Measurements from ENCODE around the gene ZBED6. TPM values are rescaled to one million over a fixed set of nuclear protein-coding genes. Genes with fewer than 3 reads are reported as not detected.

ZBED6 gene
- total and polyA plus RNA-seq, 10 of the 15 experiments (the other 5 are each of a cell fraction or from before 2014, with no cell fraction given) = 0.13 to 15.9 (median 4.8) TPM

DNA sequence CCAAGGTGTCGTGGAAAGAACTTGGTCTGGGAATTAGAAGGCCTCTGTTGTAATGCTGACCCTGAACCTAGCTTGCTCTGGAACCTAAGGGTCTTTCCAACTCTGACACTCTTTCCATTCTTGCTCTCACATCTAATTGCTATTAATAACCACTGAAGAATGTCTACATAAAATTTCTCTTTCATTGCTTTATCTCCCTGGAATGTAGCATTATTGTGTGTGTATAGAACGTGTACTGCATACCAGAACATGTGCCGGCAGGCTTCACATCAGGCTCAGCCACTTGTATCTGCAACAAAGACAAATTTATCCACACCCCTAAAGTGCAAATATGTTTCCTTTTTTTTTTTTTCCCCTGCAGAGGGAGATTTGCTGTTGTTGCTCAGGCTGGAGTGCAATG is 44.4 kb upstream of the ZBED6 start:
- Histone ChIP-seq H3K79me2 (ENCODE audit: control insufficient read depth, insufficient read depth, low read length) (no peaks in the 10 kb centered on the region), H3K4me2 (ENCODE audit: control insufficient read depth, insufficient read depth) (no peak overlapping the region), H4K20me1 (ENCODE audit: control insufficient read depth, insufficient read depth) (no peaks in the 10 kb centered on the region), H3K27ac (ENCODE audit: control insufficient read depth, insufficient read depth) (no peak overlapping the region), H2AFZ (ENCODE audit: control insufficient read depth, low read depth, low read length) (no peak overlapping the region), H3K27me3 (replicated peaks in 1 of 2; ENCODE audit: control insufficient read depth in 2 of 2, insufficient read depth in 2 of 2, low read length in 1 of 2) (no peaks in the 10 kb centered on the region), H3K9ac (ENCODE audit: control insufficient read depth, insufficient read depth, low read length) (no peak overlapping the region), H3K36me3 (ENCODE audit: control insufficient read depth in 2 of 2, insufficient read depth in 2 of 2, low read length in 1 of 2) (no peaks in the 10 kb centered on the region), H3K9me3 (replicated peaks; ENCODE audit: control insufficient read depth, insufficient read depth, low read length) (no peaks in the 10 kb centered on the region), H3K4me3 (no peak overlapping the region), H3K4me1 (ENCODE audit: control insufficient read depth, insufficient read depth, low read length) (peaks cover 19% of the 10 kb centered on the region)
- intact Hi-C loops (cut with micrococcal nuclease; ENCODE audit: unreplicated experiment) = no loop called here
- ChIA-PET SMC1A (ENCODE audit: uncharacterized antibody, unreplicated experiment) (interaction anchor here (1.0 kb wide), 2 partner anchors 9 to 43 kb away, joined by 3 read pairs; no protein-coding TSS in a partner anchor), POLR2A (interaction anchor here (0.6 to 1.5 kb wide), 3 partner anchors 14 to 288 kb away, joined by 3 to 9 read pairs (median 5); partner anchors contain the start of gene LAX1), RAD21 (ENCODE audit: unreplicated experiment) (no interaction called here), CTCF (no interaction called here)
- 96% methylated on average over 3 of the region's 3 CpGs for WGBS (ENCODE audit: insufficient coverage, insufficient replicate concordance, low lambda C conversion rate, missing lambda C conversion rate)
- FAIRE-seq = no peak
- in situ Hi-C loops (cut with MboI) = no loop called here
- DNase-seq (ENCODE audit: low read depth, low spot score) = no peak
- no TSS peak for BruUV-seq (replicated peaks)
- TF ChIP-seq, protein P1, sequence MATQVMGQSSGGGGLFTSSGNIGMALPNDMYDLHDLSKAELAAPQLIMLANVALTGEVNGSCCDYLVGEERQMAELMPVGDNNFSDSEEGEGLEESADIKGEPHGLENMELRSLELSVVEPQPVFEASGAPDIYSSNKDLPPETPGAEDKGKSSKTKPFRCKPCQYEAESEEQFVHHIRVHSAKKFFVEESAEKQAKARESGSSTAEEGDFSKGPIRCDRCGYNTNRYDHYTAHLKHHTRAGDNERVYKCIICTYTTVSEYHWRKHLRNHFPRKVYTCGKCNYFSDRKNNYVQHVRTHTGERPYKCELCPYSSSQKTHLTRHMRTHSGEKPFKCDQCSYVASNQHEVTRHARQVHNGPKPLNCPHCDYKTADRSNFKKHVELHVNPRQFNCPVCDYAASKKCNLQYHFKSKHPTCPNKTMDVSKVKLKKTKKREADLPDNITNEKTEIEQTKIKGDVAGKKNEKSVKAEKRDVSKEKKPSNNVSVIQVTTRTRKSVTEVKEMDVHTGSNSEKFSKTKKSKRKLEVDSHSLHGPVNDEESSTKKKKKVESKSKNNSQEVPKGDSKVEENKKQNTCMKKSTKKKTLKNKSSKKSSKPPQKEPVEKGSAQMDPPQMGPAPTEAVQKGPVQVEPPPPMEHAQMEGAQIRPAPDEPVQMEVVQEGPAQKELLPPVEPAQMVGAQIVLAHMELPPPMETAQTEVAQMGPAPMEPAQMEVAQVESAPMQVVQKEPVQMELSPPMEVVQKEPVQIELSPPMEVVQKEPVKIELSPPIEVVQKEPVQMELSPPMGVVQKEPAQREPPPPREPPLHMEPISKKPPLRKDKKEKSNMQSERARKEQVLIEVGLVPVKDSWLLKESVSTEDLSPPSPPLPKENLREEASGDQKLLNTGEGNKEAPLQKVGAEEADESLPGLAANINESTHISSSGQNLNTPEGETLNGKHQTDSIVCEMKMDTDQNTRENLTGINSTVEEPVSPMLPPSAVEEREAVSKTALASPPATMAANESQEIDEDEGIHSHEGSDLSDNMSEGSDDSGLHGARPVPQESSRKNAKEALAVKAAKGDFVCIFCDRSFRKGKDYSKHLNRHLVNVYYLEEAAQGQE (IDR thresholded peaks at IDR 0.05; ENCODE audit: low read depth, low read length) = no peak
- TF ChIP-seq CREB1 (IDR thresholded peaks at IDR 0.05; ENCODE audit: low read depth) (no peak), CBFB (IDR thresholded peaks at IDR 0.05; ENCODE audit: low read depth) (no peak), BRCA1 (IDR thresholded peaks at IDR 0.05; ENCODE audit: low read depth, low read length) (no peak), IRF4 (IDR thresholded peaks at IDR 0.05; ENCODE audit: low read depth, low read length) (no peak)
- TF ChIP-seq, protein P2, sequence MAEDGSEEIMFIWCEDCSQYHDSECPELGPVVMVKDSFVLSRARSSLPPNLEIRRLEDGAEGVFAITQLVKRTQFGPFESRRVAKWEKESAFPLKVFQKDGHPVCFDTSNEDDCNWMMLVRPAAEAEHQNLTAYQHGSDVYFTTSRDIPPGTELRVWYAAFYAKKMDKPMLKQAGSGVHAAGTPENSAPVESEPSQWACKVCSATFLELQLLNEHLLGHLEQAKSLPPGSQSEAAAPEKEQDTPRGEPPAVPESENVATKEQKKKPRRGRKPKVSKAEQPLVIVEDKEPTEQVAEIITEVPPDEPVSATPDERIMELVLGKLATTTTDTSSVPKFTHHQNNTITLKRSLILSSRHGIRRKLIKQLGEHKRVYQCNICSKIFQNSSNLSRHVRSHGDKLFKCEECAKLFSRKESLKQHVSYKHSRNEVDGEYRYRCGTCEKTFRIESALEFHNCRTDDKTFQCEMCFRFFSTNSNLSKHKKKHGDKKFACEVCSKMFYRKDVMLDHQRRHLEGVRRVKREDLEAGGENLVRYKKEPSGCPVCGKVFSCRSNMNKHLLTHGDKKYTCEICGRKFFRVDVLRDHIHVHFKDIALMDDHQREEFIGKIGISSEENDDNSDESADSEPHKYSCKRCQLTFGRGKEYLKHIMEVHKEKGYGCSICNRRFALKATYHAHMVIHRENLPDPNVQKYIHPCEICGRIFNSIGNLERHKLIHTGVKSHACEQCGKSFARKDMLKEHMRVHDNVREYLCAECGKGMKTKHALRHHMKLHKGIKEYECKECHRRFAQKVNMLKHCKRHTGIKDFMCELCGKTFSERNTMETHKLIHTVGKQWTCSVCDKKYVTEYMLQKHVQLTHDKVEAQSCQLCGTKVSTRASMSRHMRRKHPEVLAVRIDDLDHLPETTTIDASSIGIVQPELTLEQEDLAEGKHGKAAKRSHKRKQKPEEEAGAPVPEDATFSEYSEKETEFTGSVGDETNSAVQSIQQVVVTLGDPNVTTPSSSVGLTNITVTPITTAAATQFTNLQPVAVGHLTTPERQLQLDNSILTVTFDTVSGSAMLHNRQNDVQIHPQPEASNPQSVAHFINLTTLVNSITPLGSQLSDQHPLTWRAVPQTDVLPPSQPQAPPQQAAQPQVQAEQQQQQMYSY (CRISPR knock-in tag; IDR thresholded peaks at IDR 0.05) = no peak
- TF ChIP-seq, protein P3, sequence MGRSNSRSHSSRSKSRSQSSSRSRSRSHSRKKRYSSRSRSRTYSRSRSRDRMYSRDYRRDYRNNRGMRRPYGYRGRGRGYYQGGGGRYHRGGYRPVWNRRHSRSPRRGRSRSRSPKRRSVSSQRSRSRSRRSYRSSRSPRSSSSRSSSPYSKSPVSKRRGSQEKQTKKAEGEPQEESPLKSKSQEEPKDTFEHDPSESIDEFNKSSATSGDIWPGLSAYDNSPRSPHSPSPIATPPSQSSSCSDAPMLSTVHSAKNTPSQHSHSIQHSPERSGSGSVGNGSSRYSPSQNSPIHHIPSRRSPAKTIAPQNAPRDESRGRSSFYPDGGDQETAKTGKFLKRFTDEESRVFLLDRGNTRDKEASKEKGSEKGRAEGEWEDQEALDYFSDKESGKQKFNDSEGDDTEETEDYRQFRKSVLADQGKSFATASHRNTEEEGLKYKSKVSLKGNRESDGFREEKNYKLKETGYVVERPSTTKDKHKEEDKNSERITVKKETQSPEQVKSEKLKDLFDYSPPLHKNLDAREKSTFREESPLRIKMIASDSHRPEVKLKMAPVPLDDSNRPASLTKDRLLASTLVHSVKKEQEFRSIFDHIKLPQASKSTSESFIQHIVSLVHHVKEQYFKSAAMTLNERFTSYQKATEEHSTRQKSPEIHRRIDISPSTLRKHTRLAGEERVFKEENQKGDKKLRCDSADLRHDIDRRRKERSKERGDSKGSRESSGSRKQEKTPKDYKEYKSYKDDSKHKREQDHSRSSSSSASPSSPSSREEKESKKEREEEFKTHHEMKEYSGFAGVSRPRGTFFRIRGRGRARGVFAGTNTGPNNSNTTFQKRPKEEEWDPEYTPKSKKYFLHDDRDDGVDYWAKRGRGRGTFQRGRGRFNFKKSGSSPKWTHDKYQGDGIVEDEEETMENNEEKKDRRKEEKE (IDR thresholded peaks at IDR 0.05) = no peak
- TF ChIP-seq, protein P4, sequence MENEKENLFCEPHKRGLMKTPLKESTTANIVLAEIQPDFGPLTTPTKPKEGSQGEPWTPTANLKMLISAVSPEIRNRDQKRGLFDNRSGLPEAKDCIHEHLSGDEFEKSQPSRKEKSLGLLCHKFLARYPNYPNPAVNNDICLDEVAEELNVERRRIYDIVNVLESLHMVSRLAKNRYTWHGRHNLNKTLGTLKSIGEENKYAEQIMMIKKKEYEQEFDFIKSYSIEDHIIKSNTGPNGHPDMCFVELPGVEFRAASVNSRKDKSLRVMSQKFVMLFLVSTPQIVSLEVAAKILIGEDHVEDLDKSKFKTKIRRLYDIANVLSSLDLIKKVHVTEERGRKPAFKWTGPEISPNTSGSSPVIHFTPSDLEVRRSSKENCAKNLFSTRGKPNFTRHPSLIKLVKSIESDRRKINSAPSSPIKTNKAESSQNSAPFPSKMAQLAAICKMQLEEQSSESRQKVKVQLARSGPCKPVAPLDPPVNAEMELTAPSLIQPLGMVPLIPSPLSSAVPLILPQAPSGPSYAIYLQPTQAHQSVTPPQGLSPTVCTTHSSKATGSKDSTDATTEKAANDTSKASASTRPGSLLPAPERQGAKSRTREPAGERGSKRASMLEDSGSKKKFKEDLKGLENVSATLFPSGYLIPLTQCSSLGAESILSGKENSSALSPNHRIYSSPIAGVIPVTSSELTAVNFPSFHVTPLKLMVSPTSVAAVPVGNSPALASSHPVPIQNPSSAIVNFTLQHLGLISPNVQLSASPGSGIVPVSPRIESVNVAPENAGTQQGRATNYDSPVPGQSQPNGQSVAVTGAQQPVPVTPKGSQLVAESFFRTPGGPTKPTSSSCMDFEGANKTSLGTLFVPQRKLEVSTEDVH (IDR thresholded peaks at IDR 0.05; ENCODE audit: low read depth, partially characterized antibody) = no peak
- ATAC-seq = no peak
